HepG2 (cell line): ENCODE results near the gene IGFBP7. TPM values are rescaled to one million over a fixed set of nuclear protein-coding genes. Genes with fewer than 3 reads are reported as not detected.

Experiments used
- ATAC-seq: fragments of 200-7000 bp; cut with Tn5 transposase; 3 replicates; pipeline ENCODE4 v1.9.1; 2020; ENCODE audit warnings: mild to moderate bottlenecking, moderate library complexity
- BruUV-seq: library from RNA; stranded (reverse); fragments of 400-500 nt; replicated peaks from 2 replicates; lab custom pipeline; 2021; lab: Mats Ljungman, UMichigan
- CTCF ChIA-PET: fragments of 300-600 bp; formaldehyde crosslinking; extraction: SDS; loops from one replicate; lab custom pipeline; 2021; ENCODE audit warnings: low total read pairs, inconsistent platforms, low intra/inter-chr PET ratio; lab: Yijun Ruan, JAX
- POLR2A ChIA-PET: fragments of 350-600 bp; sonication (Branson Sonifier 250); formaldehyde crosslinking; loops from one replicate; lab custom pipeline; 2020; ENCODE audit warnings: antibody characterized with exemption, inconsistent platforms; lab: Yijun Ruan, JAX
- DNase-seq: peaks from one replicate; pipeline ENCODE4 v3.0.0-alpha.2; 2015; ENCODE audit warnings: low spot score
- FAIRE-seq: peaks from 3 replicates; lab custom pipeline; 2011; peaks lifted over from hg19 to GRCh38; lab: Jason Lieb, UNC
- H2AFZ ChIP-seq: one replicate; pipeline ENCODE4 v1.6.1; 2011; ENCODE audit warnings: low read length, inconsistent platforms
- H3K27ac ChIP-seq: fragments of 300-600 bp; 3 replicates; pipeline ENCODE4 v1.8.0; 2011; ENCODE audit warnings: mixed run types, mild to moderate bottlenecking, mixed read lengths, low read length, inconsistent platforms; ENCODE audit not compliant: insufficient read depth; ENCODE audit errors: extremely low read length
- H3K27me3 ChIP-seq, 2 experiments: fragments of 200-600 bp in 1 of 2; 2 replicates in 1 of 2; 3 replicates in 1 of 2; pipeline versions ENCODE4 v1.6.0 to v1.8.0; 2011; ENCODE audit warnings: low read length in 2 of 2, mild to moderate bottlenecking in 2 of 2, moderate library complexity in 2 of 2, inconsistent platforms in 1 of 2; ENCODE audit not compliant: insufficient read depth in 2 of 2, control insufficient read depth in 1 of 2
- H3K36me3 ChIP-seq, 2 experiments: fragments of 200-600 bp in 1 of 2; replicated peaks in 1 of 2; 2 replicates in 1 of 2; 3 replicates in 1 of 2; pipeline versions ENCODE4 v1.5.1 to v1.8.0; 2011; ENCODE audit warnings: low read length in 2 of 2, inconsistent platforms in 1 of 2; ENCODE audit not compliant: insufficient read depth in 2 of 2, control insufficient read depth in 1 of 2
- H3K4me1 ChIP-seq: 2 replicates; pipeline ENCODE4 v1.5.1; 2012; ENCODE audit warnings: low read length, inconsistent platforms; ENCODE audit not compliant: insufficient read depth
- H3K4me2 ChIP-seq: 2 replicates; pipeline ENCODE4 v1.6.0; 2011; ENCODE audit warnings: low read depth, low read length, inconsistent platforms
- H3K4me3 ChIP-seq, 3 experiments: fragments of 200-600 bp in 1 of 3; sonication (generic), shearing (Covaris generic) in 1 of 3; replicated peaks in 1 of 3; 2 replicates each; pipeline ENCODE4 v1.5.1; 2011 to 2016; ENCODE audit warnings: low read length in 3 of 3, inconsistent platforms in 2 of 3, low read depth in 2 of 3, mild to moderate bottlenecking in 2 of 3, control low read depth in 1 of 3, mixed read lengths in 1 of 3; ENCODE audit not compliant: insufficient read depth in 1 of 3
- H3K79me2 ChIP-seq: one replicate; pipeline ENCODE4 v1.6.1; 2011; ENCODE audit warnings: low read length, inconsistent platforms; ENCODE audit not compliant: insufficient read depth
- H3K9ac ChIP-seq: 2 replicates; pipeline ENCODE4 v1.6.0; 2011; ENCODE audit warnings: mild to moderate bottlenecking, low read depth, low read length, inconsistent platforms; ENCODE audit not compliant: insufficient read depth
- H3K9me3 ChIP-seq: 2 replicates; pipeline ENCODE4 v1.5.1; 2012; ENCODE audit warnings: mild to moderate bottlenecking, low read length
- H4K20me1 ChIP-seq: 2 replicates; pipeline ENCODE4 v1.6.0; 2011; ENCODE audit warnings: inconsistent platforms, mild to moderate bottlenecking, low read length, moderate library complexity; ENCODE audit not compliant: insufficient read depth
- BCL6 ChIP-seq: IDR thresholded peaks from 2 replicates; pipeline ENCODE4 v1.6.1; 2016; ENCODE audit warnings: missing genetic modification reagents, missing compliant biosample characterization
- DNMT3B ChIP-seq: conservative IDR thresholded peaks from 2 replicates; pipeline ENCODE4 v1.6.1; 2016; ENCODE audit warnings: missing biosample characterization, control low read depth
- HDAC2 ChIP-seq: sonication (generic); formaldehyde crosslinking; IDR thresholded peaks from 2 replicates; pipeline ENCODE4 v1.4.0; 2020; ENCODE audit warnings: missing genetic modification reagents
- HINFP ChIP-seq: sonication (generic); formaldehyde crosslinking; IDR thresholded peaks from 2 replicates; pipeline ENCODE4 v1.4.0; 2020; ENCODE audit warnings: low read depth, mild to moderate bottlenecking, missing genetic modification reagents
- PBX3 ChIP-seq: sonication (generic); formaldehyde crosslinking; IDR thresholded peaks from 2 replicates; pipeline ENCODE4 v1.8.1; 2023; ENCODE audit warnings: missing genetic modification reagents, inconsistent platforms, borderline replicate concordance
- PRPF4 ChIP-seq: fragments of 200-400 bp; formaldehyde crosslinking; IDR thresholded peaks from 2 replicates; pipeline ENCODE4 v1.6.1; 2016; ENCODE audit warnings: low read length, low read depth; ENCODE audit not compliant: poor library complexity, severe bottlenecking
- SOX6 ChIP-seq, 2 experiments: fragments of 450-650 bp in 1 of 2; sonication (generic) in 1 of 2; formaldehyde crosslinking in 1 of 2; IDR thresholded peaks; 2 replicates each; pipeline versions ENCODE4 v1.4.0 to v1.6.1; 2017 to 2020; ENCODE audit warnings: antibody characterized with exemption in 1 of 2, mild to moderate bottlenecking in 1 of 2, missing genetic modification reagents in 1 of 2
- ZBTB33 ChIP-seq: sonication (generic); formaldehyde crosslinking; IDR thresholded peaks from 2 replicates; pipeline ENCODE4 v1.4.0; 2020; ENCODE audit warnings: missing genetic modification reagents
- ZNF12 ChIP-seq: sonication (generic); formaldehyde crosslinking; IDR thresholded peaks from 2 replicates; pipeline ENCODE4 v1.5.0; 2020; ENCODE audit warnings: missing genetic modification reagents
- ZNF326 ChIP-seq: sonication (generic); formaldehyde crosslinking; IDR thresholded peaks from 2 replicates; pipeline ENCODE4 v1.4.0; 2020; ENCODE audit warnings: missing genetic modification reagents, borderline replicate concordance
- ZNF598 ChIP-seq: sonication (generic); formaldehyde crosslinking; IDR thresholded peaks from 2 replicates; pipeline ENCODE4 v1.5.1; 2020; ENCODE audit warnings: mild to moderate bottlenecking, missing genetic modification reagents, borderline replicate concordance
- WGBS: methylation state at CpG from one replicate; pipeline ENCODE4 v1.1.6; 2017; ENCODE audit warnings: low lambda C conversion rate; 5-methylcytosine and 5-hydroxymethylcytosine counted together
- in situ Hi-C: cut with HindIII; loops from 2 replicates; pipeline ENCODE4 v1.10.0; 2017; ENCODE audit warnings: low pct_unique_long_range_greater_than_20kb; ENCODE audit not compliant: extremely low pct_ligation_motif_present
- intact Hi-C: fragments of 100-400 bp; cut with micrococcal nuclease; formaldehyde crosslinking; loops from one replicate; pipeline ENCODE4 v1.10.0; 2022; ENCODE audit not compliant: unreplicated experiment
- polyA plus RNA-seq, 8 experiments: library from polyadenylated mRNA; depleted of rRNA in 3 of 8; stranded (reverse) in 7 of 8; unstranded in 1 of 8; fragments of >200 nt; fragmentation: Illumina TruSeq in 4 of 8; extraction: Trizol in 4 of 8; gene quantifications; 2 replicates each; pipeline versions ENCODE4 v1.2.1 to v1.2.3, GENCODE V29; 2011 to 2016; ENCODE audit warnings: low read depth in 4 of 8, missing spikeins in 1 of 8, mixed read lengths in 1 of 8; ENCODE audit not compliant: insufficient read depth in 1 of 8
- total RNA-seq, 5 experiments: library from RNA; depleted of rRNA; stranded (reverse); fragments of >200 nt; fragmentation: Illumina TruSeq; extraction: Trizol; gene quantifications; 2 replicates each; pipeline ENCODE4 v1.2.3, GENCODE V29; 2016; ENCODE audit warnings: low read depth in 1 of 5

Gene IGFBP7
- total and polyA plus RNA-seq, 2 of the 13 experiments (the other 11 are each of a cell fraction or from before 2014, with no cell fraction given) = 1.1 to 1.3 TPM

GRCh38 chr4:57156242-57156990 is 46.2 kb upstream of the IGFBP7 start:
- FAIRE-seq (no peak), DNase-seq (no peak), ATAC-seq (no peak)
- no peak overlapping the region for H3K4me2 ChIP-seq
- 11% methylated on average over 7 of the region's 7 CpGs for WGBS
- peaks cover 0 to 4% of the 10 kb centered on the region in 2 experiments; a peak in 1 of 5 replicates for H3K27me3 ChIP-seq
- no peak overlapping the region for H3K4me3 ChIP-seq
- TF ChIP-seq ZNF598 (CRISPR knock-in tag) = no peak
- H3K79me2 ChIP-seq = no peaks in the 10 kb centered on the region
- H3K27ac ChIP-seq = no peak overlapping the region
- H4K20me1 ChIP-seq = no peaks in the 10 kb centered on the region
- no peak overlapping the region for H2AFZ ChIP-seq
- ChIA-PET POLR2A (no interaction called here), CTCF (no interaction called here)
- intact Hi-C loops (no loop called here), in situ Hi-C loops (loop anchor here (5.0 kb wide), 1 partner anchor 114 kb away; no protein-coding TSS in a partner anchor)
- no TSS peak for BruUV-seq
- H3K4me1 ChIP-seq = peaks cover 9% of the 10 kb centered on the region
- no peaks in the 10 kb centered on the region for H3K36me3 ChIP-seq
- H3K9ac ChIP-seq = no peak overlapping the region
- no peaks in the 10 kb centered on the region for H3K9me3 ChIP-seq

GRCh38 chr4:57154926-57155325 is 44.7 kb upstream of the IGFBP7 start:
- BruUV-seq = no TSS peak
- POLR2A ChIA-PET = no interaction called here

More at GRCh38 chr4:57154926-57155325, 44.7 kb upstream of the IGFBP7 start:
- Histone ChIP-seq H4K20me1 (no peaks in the 10 kb centered on the region), H3K27ac (no peak overlapping the region), H3K4me2 (no peak overlapping the region), H2AFZ (no peak overlapping the region), H3K4me3 (no peak overlapping the region), H3K36me3 (no peaks in the 10 kb centered on the region), H3K9me3 (no peaks in the 10 kb centered on the region), H3K27me3 (peaks cover 0 to 4% of the 10 kb centered on the region in 2 experiments; a peak in 1 of 5 replicates), H3K9ac (no peak overlapping the region), H3K79me2 (no peaks in the 10 kb centered on the region), H3K4me1 (peaks cover 14% of the 10 kb centered on the region)
- TF ChIP-seq PBX3 (CRISPR knock-in tag) (no peak), HINFP (CRISPR knock-in tag) (no peak), BCL6 (CRISPR knock-in tag) (no peak), ZNF12 (CRISPR knock-in tag) (no peak), ZBTB33 (CRISPR knock-in tag) (no peak), DNMT3B (CRISPR knock-in tag) (no peak), HDAC2 (no peak), PRPF4 (no peak), SOX6 (IDR thresholded peaks at IDR 0.05) (no peak), SOX6 (CRISPR knock-in tag; IDR thresholded peaks at IDR 0.05) (no peak), ZNF326 (CRISPR knock-in tag) (no peak)
- intact Hi-C loops (no loop called here), in situ Hi-C loops (loop anchor here (5.0 kb wide), 2 partner anchors 93 to 113 kb away; no protein-coding TSS in a partner anchor)
- no peak for DNase-seq
- no peak for FAIRE-seq
- CTCF ChIA-PET = no interaction called here
- ATAC-seq = no peak
- WGBS = 25% methylated on average over 3 of the region's 3 CpGs
